ENCODE results near the gene YAE1.

The YAE1 gene

DNA sequence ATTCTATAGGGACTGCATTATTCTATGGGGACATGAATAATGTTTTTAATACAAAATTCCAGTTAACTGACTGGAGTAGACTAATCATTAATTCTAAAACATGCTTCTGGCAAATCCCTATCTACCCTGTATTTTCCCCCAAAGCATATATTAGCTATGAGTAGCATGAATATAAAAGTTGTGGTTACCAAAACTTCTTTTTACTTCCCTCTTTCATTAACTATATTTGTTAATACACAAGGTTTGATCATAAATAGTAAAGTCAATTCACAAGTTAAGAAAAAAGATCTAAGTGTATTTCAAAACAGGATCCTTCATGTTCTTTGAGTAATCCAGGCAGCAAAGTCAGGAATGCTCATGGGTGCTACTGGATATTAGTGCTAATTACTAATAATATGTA, 54.3 kb downstream of the YAE1 start:
- no peak overlapping the region for H3K4me3 ChIP-seq (ENCODE audit: low read depth, low read length)
- ChIA-PET POLR2A (interaction anchor here (1.1 to 1.8 kb wide), 3 partner anchors 11 to 113 kb away, joined by 3 to 7 read pairs (median 5); no protein-coding TSS in a partner anchor), CTCF (interaction anchor here (3.1 to 4.6 kb wide), 2 partner anchors 40 to 128 kb away, joined by 10 to 26 read pairs; no protein-coding TSS in a partner anchor)
- TF ChIP-seq, protein P1, sequence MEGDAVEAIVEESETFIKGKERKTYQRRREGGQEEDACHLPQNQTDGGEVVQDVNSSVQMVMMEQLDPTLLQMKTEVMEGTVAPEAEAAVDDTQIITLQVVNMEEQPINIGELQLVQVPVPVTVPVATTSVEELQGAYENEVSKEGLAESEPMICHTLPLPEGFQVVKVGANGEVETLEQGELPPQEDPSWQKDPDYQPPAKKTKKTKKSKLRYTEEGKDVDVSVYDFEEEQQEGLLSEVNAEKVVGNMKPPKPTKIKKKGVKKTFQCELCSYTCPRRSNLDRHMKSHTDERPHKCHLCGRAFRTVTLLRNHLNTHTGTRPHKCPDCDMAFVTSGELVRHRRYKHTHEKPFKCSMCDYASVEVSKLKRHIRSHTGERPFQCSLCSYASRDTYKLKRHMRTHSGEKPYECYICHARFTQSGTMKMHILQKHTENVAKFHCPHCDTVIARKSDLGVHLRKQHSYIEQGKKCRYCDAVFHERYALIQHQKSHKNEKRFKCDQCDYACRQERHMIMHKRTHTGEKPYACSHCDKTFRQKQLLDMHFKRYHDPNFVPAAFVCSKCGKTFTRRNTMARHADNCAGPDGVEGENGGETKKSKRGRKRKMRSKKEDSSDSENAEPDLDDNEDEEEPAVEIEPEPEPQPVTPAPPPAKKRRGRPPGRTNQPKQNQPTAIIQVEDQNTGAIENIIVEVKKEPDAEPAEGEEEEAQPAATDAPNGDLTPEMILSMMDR (IDR thresholded peaks at IDR 0.05; ENCODE audit: insufficient read depth, low read length, missing control alignments) = no peak
- DNase-seq (ENCODE audit: low read depth, low spot score) = no peak

- ChIA-PET CTCF (interaction anchor here (2.3 to 4.6 kb wide), 3 partner anchors 41 to 127 kb away, joined by 10 to 26 read pairs (median 11); no protein-coding TSS in a partner anchor), POLR2A (interaction anchor here (1.0 to 1.8 kb wide), 4 partner anchors 12 to 112 kb away, joined by 3 to 7 read pairs (median 4); no protein-coding TSS in a partner anchor)
- H3K4me3 ChIP-seq (ENCODE audit: low read depth, low read length) = no peak overlapping the region
- DNase-seq (ENCODE audit: low read depth, low spot score) = peak; percentile 87
- TF ChIP-seq, protein P1 (IDR thresholded peaks at IDR 0.05; ENCODE audit: insufficient read depth, low read length, missing control alignments) = no peak
Measured at GRCh38 chr7:39621261-39621660, 55.1 kb downstream of the YAE1 start.

DNA sequence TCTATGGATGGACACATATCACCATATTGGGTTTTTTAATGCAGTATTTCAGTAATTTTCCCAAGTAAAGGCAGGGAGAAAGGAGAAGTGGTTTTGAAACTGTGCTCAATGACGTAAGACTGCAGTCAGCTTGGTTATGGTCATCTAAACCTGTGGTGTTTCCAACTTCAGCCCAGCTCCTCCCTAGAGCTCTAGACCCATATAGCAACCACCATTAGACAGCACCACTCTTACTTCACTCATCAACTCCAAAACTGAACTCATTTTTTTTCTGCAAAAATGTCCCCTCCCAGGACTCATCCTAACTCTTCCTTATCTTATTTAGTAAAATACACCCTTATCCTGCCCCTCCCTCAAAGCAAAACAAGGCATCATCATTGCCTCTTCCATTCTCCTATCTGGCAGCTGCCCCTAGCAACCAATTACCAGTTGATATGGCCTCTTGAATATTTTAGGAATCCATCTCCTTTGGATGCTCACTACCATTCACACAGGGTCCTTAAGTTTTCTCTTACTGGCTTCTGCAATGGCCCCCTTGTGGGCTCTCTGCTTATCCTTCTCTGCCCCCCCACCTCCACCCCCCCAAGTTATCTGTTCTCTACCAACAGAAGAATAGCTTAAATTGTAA, 55.7 kb downstream of the YAE1 start:
- H3K4me3 ChIP-seq (ENCODE audit: low read depth, low read length) = peak overlapping the region; percentile 77; the same call in 1 of the 2 replicates
- no peak for DNase-seq (ENCODE audit: low read depth, low spot score)
- CTCF ChIA-PET = interaction anchor here (0.7 to 4.6 kb wide), 5 partner anchors 8 to 126 kb away, joined by 3 to 26 read pairs (median 10); no protein-coding TSS in a partner anchor
- TF ChIP-seq, protein P1 (IDR thresholded peaks at IDR 0.05; ENCODE audit: insufficient read depth, low read length, missing control alignments) = no peak
- POLR2A ChIA-PET = interaction anchor here (1.0 to 1.8 kb wide), 3 partner anchors 13 to 88 kb away, joined by 3 to 7 read pairs (median 5); no protein-coding TSS in a partner anchor
